SK-N-SH (cell line): ENCODE measurements around the gene SEPTIN11. TPM values are rescaled to one million over a fixed set of nuclear protein-coding genes. Genes with fewer than 3 reads are reported as not detected.
A peak's percentile ranks its signal among the peaks of the same experiment; 100 is the strongest.

Source experiments
- CTCF ChIA-PET: fragments of 300-600, 350-600 bp; formaldehyde crosslinking; extraction: SDS; loops from one replicate; lab custom pipeline; 2021; lab: Yijun Ruan, JAX
- POLR2A ChIA-PET: fragments of 350-600 bp; sonication (Branson Sonifier 250); formaldehyde crosslinking; extraction: SDS; loops from one replicate; lab custom pipeline; 2020; ENCODE audit warnings: antibody characterized with exemption, inconsistent platforms; lab: Yijun Ruan, JAX
- DNase-seq: peaks from one replicate; pipeline ENCODE4 v3.0.0; 2012
- H2AFZ ChIP-seq: fragments of 200-600 bp; sonication (generic); 2 replicates; pipeline ENCODE4 v1.8.1; 2016; ENCODE audit warnings: antibody characterized with exemption, mild to moderate bottlenecking, low read depth
- H3F3A ChIP-seq: fragments of 200-600 bp; sonication (generic); replicated peaks from 2 replicates; pipeline ENCODE3; 2016; ENCODE audit warnings: antibody characterized with exemption, mild to moderate bottlenecking; ENCODE audit not compliant: insufficient read depth
- H3K27ac ChIP-seq, 2 experiments: fragments of 200-500 bp in 1 of 2; fragments of 200-600 bp in 1 of 2; sonication (Bioruptor generic) in 1 of 2; sonication (generic), shearing (Covaris generic) in 1 of 2; 2 replicates each; pipeline versions ENCODE4 v1.5.1 to v1.6.1; 2014 to 2016; ENCODE audit warnings: low read depth in 2 of 2, inconsistent platforms in 1 of 2, low read length in 1 of 2, mild to moderate bottlenecking in 1 of 2, mixed read lengths in 1 of 2
- H3K27me3 ChIP-seq: fragments of 200-600 bp; sonication (generic), shearing (Covaris generic); 2 replicates; pipeline ENCODE4 v1.6.1; 2016; ENCODE audit warnings: mixed run types; ENCODE audit not compliant: insufficient read depth
- H3K36me3 ChIP-seq, 2 experiments: fragments of 200-500 bp in 1 of 2; fragments of 200-600 bp in 1 of 2; sonication (Bioruptor generic) in 1 of 2; sonication (generic) in 1 of 2; replicated peaks in 1 of 2; 2 replicates each; pipeline versions ENCODE3 to v1.5.1; 2014 to 2016; ENCODE audit warnings: low read length in 1 of 2, mild to moderate bottlenecking in 1 of 2; ENCODE audit not compliant: insufficient read depth in 2 of 2, control insufficient read depth in 1 of 2
- H3K4me1 ChIP-seq, 2 experiments: fragments of 200-500 bp in 1 of 2; fragments of 200-600 bp in 1 of 2; sonication (Bioruptor generic) in 1 of 2; sonication (generic), shearing (Covaris generic) in 1 of 2; 2 replicates each; pipeline versions ENCODE4 v1.5.1 to v1.6.1; 2014 to 2016; ENCODE audit warnings: low read depth in 1 of 2, low read length in 1 of 2, mixed run types in 1 of 2; ENCODE audit not compliant: insufficient read depth in 2 of 2, control insufficient read depth in 1 of 2
- H3K4me2 ChIP-seq: fragments of 200-600 bp; sonication (generic), shearing (Covaris generic); 2 replicates; pipeline ENCODE4 v1.6.1; 2017; ENCODE audit warnings: mixed run types
- H3K4me3 ChIP-seq, 2 experiments: fragments of 200-500 bp in 1 of 2; fragments of 200-600 bp in 1 of 2; sonication (Bioruptor generic) in 1 of 2; sonication (generic), shearing (Covaris generic) in 1 of 2; 2 replicates each; pipeline versions ENCODE4 v1.5.1 to v1.8.1; 2014 to 2016; ENCODE audit warnings: low read depth in 2 of 2, inconsistent platforms in 1 of 2, low read length in 1 of 2, mild to moderate bottlenecking in 1 of 2, mixed read lengths in 1 of 2, moderate library complexity in 1 of 2
- H3K79me2 ChIP-seq: fragments of 200-600 bp; sonication (generic); 2 replicates; pipeline ENCODE4 v1.8.1; 2017; ENCODE audit warnings: mild to moderate bottlenecking; ENCODE audit not compliant: insufficient read depth
- H3K9ac ChIP-seq: fragments of 200-600 bp; sonication (generic); 2 replicates; pipeline ENCODE4 v1.6.1; 2017; ENCODE audit warnings: mixed run types
- H3K9me2 ChIP-seq: fragments of 200-600 bp; sonication (generic); 2 replicates; pipeline ENCODE4 v1.6.1; 2017; ENCODE audit warnings: mixed run types
- H3K9me3 ChIP-seq: fragments of 200-600 bp; sonication (generic); 2 replicates; pipeline ENCODE4 v1.6.1; 2017; ENCODE audit warnings: mixed run types, mild to moderate bottlenecking, moderate library complexity
- H4K20me1 ChIP-seq: fragments of 200-600 bp; sonication (generic); 2 replicates; pipeline ENCODE4 v1.6.1; 2017; ENCODE audit warnings: mild to moderate bottlenecking, mixed run types; ENCODE audit not compliant: insufficient read depth
- CHD2 ChIP-seq: fragments of 150-350 bp; IDR thresholded peaks from 2 replicates; pipeline ENCODE4 v1.6.1; 2018; ENCODE audit warnings: low read length; ENCODE audit not compliant: partially characterized antibody
- EP300 ChIP-seq, 2 experiments: IDR thresholded peaks; 2 replicates each; pipeline versions ENCODE4 v1.4.0 to v1.6.1; 2012; ENCODE audit warnings: borderline replicate concordance in 1 of 2, low read depth in 1 of 2, low read length in 1 of 2
- FOSL2 ChIP-seq: IDR thresholded peaks from 2 replicates; pipeline ENCODE4 v1.4.0; 2012; ENCODE audit warnings: low read depth, mild to moderate bottlenecking, moderate library complexity, borderline replicate concordance
- FOXJ3 ChIP-seq: sonication (generic); formaldehyde crosslinking; IDR thresholded peaks from 2 replicates; pipeline ENCODE4 v1.5.1; 2020; ENCODE audit warnings: mild to moderate bottlenecking, missing genetic modification reagents
- FOXM1 ChIP-seq: IDR thresholded peaks from 2 replicates; pipeline ENCODE4 v1.4.0; 2012; ENCODE audit warnings: low read depth, mild to moderate bottlenecking
- GABPA ChIP-seq: IDR thresholded peaks from 2 replicates; pipeline ENCODE4 v1.4.0; 2012; ENCODE audit warnings: low read depth, mild to moderate bottlenecking
- IRF3 ChIP-seq: fragments of 150-350 bp; IDR thresholded peaks from 2 replicates; pipeline ENCODE4 v1.6.1; 2016; ENCODE audit warnings: mild to moderate bottlenecking, low read depth, low read length
- JUND ChIP-seq: IDR thresholded peaks from 2 replicates; pipeline ENCODE4 v1.4.0; 2012
- MAX ChIP-seq: IDR thresholded peaks from 2 replicates; pipeline ENCODE4 v1.4.0; 2012; ENCODE audit warnings: low read depth
- MXI1 ChIP-seq: IDR thresholded peaks from 2 replicates; pipeline ENCODE4 v1.6.1; 2012; ENCODE audit warnings: mild to moderate bottlenecking, low read depth, low read length, improper control_type of control experiment
- NFIC ChIP-seq: IDR thresholded peaks from 2 replicates; pipeline ENCODE4 v1.4.0; 2012; ENCODE audit warnings: borderline replicate concordance
- RCOR1 ChIP-seq: fragments of 150-350 bp; IDR thresholded peaks from 2 replicates; pipeline ENCODE4 v1.6.1; 2017; ENCODE audit warnings: antibody characterized with exemption, low read length
- REST ChIP-seq: IDR thresholded peaks from 2 replicates; pipeline ENCODE4 v1.6.1; 2012; ENCODE audit warnings: mild to moderate bottlenecking, low read depth, low read length, moderate library complexity
- RFX5 ChIP-seq: IDR thresholded peaks from 2 replicates; pipeline ENCODE4 v1.6.1; 2012; ENCODE audit warnings: mild to moderate bottlenecking, improper control_type of control experiment, low read length
- RXRA ChIP-seq: IDR thresholded peaks from 2 replicates; pipeline ENCODE4 v1.4.0; 2012; ENCODE audit warnings: low read depth, mild to moderate bottlenecking, borderline replicate concordance
- SMC3 ChIP-seq: IDR thresholded peaks from 2 replicates; pipeline ENCODE4 v1.6.1; 2012; ENCODE audit warnings: low read depth, low read length, improper control_type of control experiment
- TCF12 ChIP-seq: IDR thresholded peaks from 2 replicates; pipeline ENCODE4 v1.4.0; 2012
- USF1 ChIP-seq: IDR thresholded peaks from 2 replicates; pipeline ENCODE4 v1.4.0; 2012; ENCODE audit warnings: low read depth, borderline replicate concordance
- USF2 ChIP-seq: fragments of 150-350 bp; IDR thresholded peaks from 2 replicates; pipeline ENCODE4 v1.6.1; 2017; ENCODE audit warnings: antibody characterized with exemption, low read length, low read depth, borderline replicate concordance
- ZBTB33 ChIP-seq: IDR thresholded peaks from 2 replicates; pipeline ENCODE4 v1.4.0; 2012; ENCODE audit warnings: low read depth, borderline replicate concordance
- WGBS: methylation state at CpG from one replicate; pipeline ENCODE4 v1.1.6; 2017; ENCODE audit warnings: low lambda C conversion rate; 5-methylcytosine and 5-hydroxymethylcytosine counted together
- polyA plus RNA-seq, 3 experiments: library from polyadenylated mRNA; depleted of rRNA; stranded (reverse); fragments of >200 nt; gene quantifications; 2 replicates each; pipeline ENCODE4 v1.2.3, GENCODE V29; 2012

Gene SEPTIN11
- polyA plus RNA-seq, 1 of the 3 experiments (the other 2 are of a cell fraction), result 47.4 TPM

GRCh38 chr4:76990288-76991080 is 40.9 kb downstream of the SEPTIN11 start (continued):
- TF ChIP-seq REST (no peak), FOXM1 (no peak), GABPA (no peak), RXRA (no peak)

- CTCF ChIA-PET, result interaction anchor here (0.7 to 2.0 kb wide), 3 partner anchors 9 to 52 kb away, joined by 3 to 5 read pairs (median 5); no protein-coding TSS in a partner anchor
- H3K4me1 ChIP-seq, result peaks cover 2 to 33% of the 10 kb centered on the region in 2 experiments; a peak in 3 of 4 replicates
Measured at GRCh38 chr4:76991161-76991660, 41.7 kb downstream of the SEPTIN11 start.

More at GRCh38 chr4:76991161-76991660, 41.7 kb downstream of the SEPTIN11 start:
- H3K27ac ChIP-seq, result peak overlapping the region; percentile 58 to 94
- H3K4me2 ChIP-seq, result peak overlapping the region; percentile 55
- H3K9me3 ChIP-seq, result no peaks in the 10 kb centered on the region
- no peak for DNase-seq
- peak overlapping the region; percentile 67 for H3K9ac ChIP-seq
- H2AFZ ChIP-seq, result no peak overlapping the region
- H3K79me2 ChIP-seq, result peaks cover 92% of the 10 kb centered on the region
- H3K9me2 ChIP-seq, result no peaks in the 10 kb centered on the region
- no peak for TF ChIP-seq TCF12
- no peak for TF ChIP-seq SMC3
- no peak for TF ChIP-seq USF1
- TF ChIP-seq MAX, result no peak
- TF ChIP-seq ZBTB33, result no peak
- no peak for TF ChIP-seq CHD2
- TF ChIP-seq RFX5, result no peak
- TF ChIP-seq MXI1, result no peak
- no peak for TF ChIP-seq GABPA
- TF ChIP-seq FOXJ3, result no peak
- no peak for TF ChIP-seq RCOR1
- no peak for TF ChIP-seq FOSL2
- no peak for TF ChIP-seq JUND
- TF ChIP-seq IRF3, result no peak
- no peak for TF ChIP-seq EP300 (IDR thresholded peaks at IDR 0.05; ENCODE audit: borderline replicate concordance in 1 of 2, low read depth in 1 of 2, low read length in 1 of 2)
- no peak for TF ChIP-seq NFIC
- no peak for TF ChIP-seq USF2
- 94% methylated on average over 1 of the region's 1 CpG for WGBS
- H4K20me1 ChIP-seq, result no peaks in the 10 kb centered on the region
- H3K27me3 ChIP-seq, result no peaks in the 10 kb centered on the region
- POLR2A ChIA-PET, result no interaction called here
- peaks cover 43% of the 10 kb centered on the region for H3F3A ChIP-seq
- peak overlapping the region in 1 of 2 experiments; percentile 12; a peak in 1 of 4 replicates for H3K4me3 ChIP-seq
- peaks cover 4 to 21% of the 10 kb centered on the region in 2 experiments for H3K36me3 ChIP-seq
